H1 (cell line): ENCODE results near the gene RDM1. TPM values are rescaled to one million over a fixed set of nuclear protein-coding genes. Genes with fewer than 3 reads are reported as not detected.

ENCODE experiments used
- CTCF ChIA-PET: fragments of 300-600 bp; sonication (Branson Sonifier 250); formaldehyde crosslinking; loops from one replicate; lab custom pipeline; 2021; ENCODE audit not compliant: partially characterized antibody; lab: Charles Lee
- POLR2A ChIA-PET: fragments of 300-600 bp; sonication (Branson Sonifier 250); formaldehyde crosslinking; loops from one replicate; lab custom pipeline; 2021; ENCODE audit warnings: inconsistent platforms; ENCODE audit not compliant: partially characterized antibody; lab: Charles Lee
- DNase-seq, 2 experiments: peaks; one replicate each; pipeline versions ENCODE4 v3.0.0 to v3.0.0-alpha.2; 2010 to 2022; ENCODE audit warnings: low spot score in 2 of 2, low read depth in 1 of 2, mixed read lengths in 1 of 2
- FAIRE-seq: peaks from 2 replicates; lab custom pipeline; 2011; peaks lifted over from hg19 to GRCh38; lab: Jason Lieb, UNC
- H2AFZ ChIP-seq: 2 replicates; pipeline ENCODE4 v1.8.1; 2012; ENCODE audit warnings: low read length, inconsistent platforms
- H2AK5ac ChIP-seq: 2 replicates; pipeline ENCODE4 v1.6.1; 2013; ENCODE audit warnings: low read depth, low read length
- H2BK120ac ChIP-seq: replicated peaks from 2 replicates; pipeline ENCODE3; 2013; ENCODE audit warnings: low read depth, low read length, inconsistent platforms
- H2BK12ac ChIP-seq: 2 replicates; pipeline ENCODE4 v1.6.1; 2013; ENCODE audit warnings: low read depth, low read length
- H2BK15ac ChIP-seq: 2 replicates; pipeline ENCODE4 v1.6.1; 2013; ENCODE audit warnings: low read length
- H2BK20ac ChIP-seq: 2 replicates; pipeline ENCODE4 v1.6.1; 2013; ENCODE audit warnings: low read length
- H2BK5ac ChIP-seq: 2 replicates; pipeline ENCODE4 v1.6.1; 2013; ENCODE audit warnings: low read depth, low read length
- H3K14ac ChIP-seq: 2 replicates; pipeline ENCODE4 v1.6.1; 2013; ENCODE audit warnings: inconsistent platforms; ENCODE audit not compliant: insufficient read length
- H3K18ac ChIP-seq: 2 replicates; pipeline ENCODE4 v1.6.1; 2013; ENCODE audit warnings: low read length; ENCODE audit errors: extremely low read depth
- H3K23ac ChIP-seq: 2 replicates; pipeline ENCODE4 v1.6.1; 2013; ENCODE audit warnings: inconsistent platforms; ENCODE audit not compliant: insufficient read length
- H3K23me2 ChIP-seq: 2 replicates; pipeline ENCODE4 v1.6.1; 2013; ENCODE audit warnings: low read depth, low read length
- H3K27ac ChIP-seq: 2 replicates; pipeline ENCODE4 v1.6.1; 2011; ENCODE audit warnings: low read depth, low read length, inconsistent platforms
- H3K27me3 ChIP-seq, 4 experiments: replicated peaks in 1 of 4; 1 replicate in 1 of 4; 2 replicates in 3 of 4; pipeline versions ENCODE4 v1.6.1 to v1.8.1; 2011 to 2013; ENCODE audit warnings: low read length in 3 of 4, mild to moderate bottlenecking in 3 of 4, inconsistent platforms in 2 of 4, mixed read lengths in 2 of 4, moderate library complexity in 1 of 4; ENCODE audit not compliant: control insufficient read depth in 3 of 4, insufficient read depth in 3 of 4; ENCODE audit errors: extremely low read depth in 1 of 4
- H3K36me3 ChIP-seq, 4 experiments: 2 replicates each; pipeline versions ENCODE4 v1.6.1 to v1.8.1; 2011 to 2013; ENCODE audit warnings: mild to moderate bottlenecking in 4 of 4, low read length in 3 of 4, moderate library complexity in 2 of 4, control low read depth in 1 of 4, inconsistent platforms in 1 of 4; ENCODE audit not compliant: insufficient read depth in 4 of 4, control insufficient read depth in 2 of 4
- H3K4ac ChIP-seq: replicated peaks from 2 replicates; pipeline ENCODE3; 2013; ENCODE audit warnings: low read length, low read depth, mixed read lengths, inconsistent platforms; ENCODE audit not compliant: insufficient read length
- H3K4me1 ChIP-seq, 4 experiments: replicated peaks in 1 of 4; 1 replicate in 1 of 4; 2 replicates in 3 of 4; pipeline versions ENCODE4 v1.6.1 to v1.8.1; 2011 to 2013; ENCODE audit warnings: low read length in 3 of 4, inconsistent platforms in 2 of 4, mixed read lengths in 1 of 4; ENCODE audit not compliant: insufficient read depth in 4 of 4, control insufficient read depth in 3 of 4
- H3K4me2 ChIP-seq, 2 experiments: 2 replicates each; pipeline versions ENCODE4 v1.6.1 to v1.8.1; 2011 to 2013; ENCODE audit warnings: low read depth in 2 of 2, low read length in 2 of 2, control low read depth in 1 of 2, inconsistent platforms in 1 of 2, mild to moderate bottlenecking in 1 of 2; ENCODE audit not compliant: insufficient read depth in 1 of 2
- H3K4me3 ChIP-seq, 4 experiments: fragments of 200-600, 300-600 bp in 1 of 4; sonication (generic), shearing (Covaris generic), sonication (Bioruptor Twin) in 1 of 4; 2 replicates each; pipeline versions ENCODE4 v1.5.1 to v1.8.1; 2011 to 2016; ENCODE audit warnings: low read length in 4 of 4, low read depth in 3 of 4, control low read depth in 2 of 4, inconsistent platforms in 2 of 4, mild to moderate bottlenecking in 2 of 4, mixed read lengths in 1 of 4, moderate library complexity in 1 of 4; ENCODE audit not compliant: insufficient read depth in 2 of 4; ENCODE audit errors: extremely low read depth in 1 of 4
- H3K56ac ChIP-seq: replicated peaks from 2 replicates; pipeline ENCODE3; 2013; ENCODE audit warnings: low read depth, mild to moderate bottlenecking, mixed read lengths, low read length, inconsistent platforms; ENCODE audit not compliant: insufficient read length
- H3K79me1 ChIP-seq: 2 replicates; pipeline ENCODE4 v1.6.1; 2013; ENCODE audit warnings: low read depth, low read length, control low read depth
- H3K79me2 ChIP-seq, 2 experiments: 2 replicates each; pipeline versions ENCODE4 v1.6.1 to v1.8.1; 2012 to 2013; ENCODE audit warnings: low read length in 2 of 2, mild to moderate bottlenecking in 2 of 2, inconsistent platforms in 1 of 2; ENCODE audit not compliant: insufficient read depth in 2 of 2, control insufficient read depth in 1 of 2
- H3K9ac ChIP-seq, 4 experiments: replicated peaks in 1 of 4; 1 replicate in 1 of 4; 2 replicates in 3 of 4; pipeline versions ENCODE4 v1.6.1 to v1.8.1; 2011 to 2013; ENCODE audit warnings: low read depth in 3 of 4, low read length in 3 of 4, control low read depth in 2 of 4, mild to moderate bottlenecking in 2 of 4, moderate library complexity in 2 of 4, inconsistent platforms in 1 of 4; ENCODE audit errors: extremely low read depth in 1 of 4
- H3K9me3 ChIP-seq, 2 experiments: 2 replicates each; pipeline versions ENCODE4 v1.6.1 to v1.8.1; 2012 to 2013; ENCODE audit warnings: mild to moderate bottlenecking in 2 of 2, moderate library complexity in 2 of 2, control low read depth in 1 of 2, inconsistent platforms in 1 of 2, low read depth in 1 of 2, low read length in 1 of 2, mixed read lengths in 1 of 2; ENCODE audit not compliant: insufficient read depth in 2 of 2
- H4K20me1 ChIP-seq, 2 experiments: replicated peaks in 1 of 2; 2 replicates each; pipeline versions ENCODE3 to v1.8.1; 2011 to 2013; ENCODE audit warnings: inconsistent platforms in 2 of 2, low read length in 2 of 2, mild to moderate bottlenecking in 1 of 2; ENCODE audit not compliant: insufficient read depth in 2 of 2, control insufficient read depth in 1 of 2
- H4K5ac ChIP-seq: 2 replicates; pipeline ENCODE4 v1.6.1; 2013; ENCODE audit warnings: low read length, low read depth, mixed read lengths, inconsistent platforms; ENCODE audit not compliant: insufficient read length
- H4K8ac ChIP-seq: 2 replicates; pipeline ENCODE4 v1.8.0; 2013; ENCODE audit warnings: mild to moderate bottlenecking, moderate library complexity, low read length, inconsistent platforms; ENCODE audit not compliant: insufficient read depth; ENCODE audit errors: extremely low read depth
- H4K91ac ChIP-seq: replicated peaks from 2 replicates; pipeline ENCODE3; 2013; ENCODE audit warnings: low read length, mixed read lengths, inconsistent platforms; ENCODE audit not compliant: insufficient read length
- BACH1 ChIP-seq: IDR thresholded peaks from 2 replicates; pipeline ENCODE4 v1.6.1; 2012; ENCODE audit warnings: low read length, improper control_type of control experiment
- CBX8 ChIP-seq: fragments of 300-800, 300-1000 bp; sonication (generic); IDR thresholded peaks from 2 replicates; pipeline ENCODE4 v1.7.1; 2016; ENCODE audit warnings: low read depth, low read length, borderline replicate concordance
- MAFK ChIP-seq: IDR thresholded peaks from 2 replicates; pipeline ENCODE4 v1.6.1; 2012; ENCODE audit warnings: low read depth, mild to moderate bottlenecking, improper control_type of control experiment, low read length
- NANOG ChIP-seq: IDR thresholded peaks from 2 replicates; pipeline ENCODE4 v1.6.1; 2011; ENCODE audit warnings: low read length, low read depth, mild to moderate bottlenecking, inconsistent platforms; ENCODE audit not compliant: insufficient read depth, poor library complexity, severe bottlenecking
- POLR2A ChIP-seq, 2 experiments: IDR thresholded peaks; 1 replicate in 1 of 2; 2 replicates in 1 of 2; pipeline ENCODE4 v1.6.1; 2011; ENCODE audit warnings: low read depth in 2 of 2, low read length in 2 of 2, mild to moderate bottlenecking in 2 of 2; ENCODE audit errors: control extremely low read depth in 1 of 2
- RAD21 ChIP-seq, 2 experiments: IDR thresholded peaks in 1 of 2; conservative IDR thresholded peaks in 1 of 2; 2 replicates each; pipeline ENCODE4 v1.6.1; 2011; ENCODE audit warnings: low read depth in 2 of 2, low read length in 2 of 2, improper control_type of control experiment in 1 of 2, inconsistent platforms in 1 of 2, mild to moderate bottlenecking in 1 of 2, moderate library complexity in 1 of 2
- RBBP5 ChIP-seq: IDR thresholded peaks from 2 replicates; pipeline ENCODE4 v1.7.1; 2012; ENCODE audit warnings: low read depth, mild to moderate bottlenecking, inconsistent platforms, low read length, moderate library complexity, borderline replicate concordance
- SAP30 ChIP-seq: fragments of 300-600 bp; sonication (generic); IDR thresholded peaks from 2 replicates; pipeline ENCODE4 v1.7.1; 2012; ENCODE audit warnings: low read length, moderate library complexity, mild to moderate bottlenecking, inconsistent platforms; ENCODE audit not compliant: insufficient read depth, insufficient replicate concordance
- SUZ12 ChIP-seq: fragments of 200-600 bp; sonication (generic); IDR thresholded peaks from 2 replicates; pipeline ENCODE4 v1.6.1; 2012; ENCODE audit warnings: mild to moderate bottlenecking, inconsistent platforms, low read length, moderate library complexity, mixed read lengths
- TEAD4 ChIP-seq: IDR thresholded peaks from 2 replicates; pipeline ENCODE4 v1.6.1; 2012; ENCODE audit warnings: low read depth, low read length, inconsistent platforms, mixed read lengths
- YY1 ChIP-seq: IDR thresholded peaks from 2 replicates; pipeline ENCODE4 v1.6.1; 2011; ENCODE audit warnings: low read depth, mild to moderate bottlenecking, low read length
- WGBS, 2 experiments: shearing (Covaris generic) in 1 of 2; methylation state at CpG; one replicate each; pipeline versions ENCODE4 v1.1.6 to v1.1.7; 2013 to 2015; ENCODE audit warnings: low lambda C conversion rate in 2 of 2, mixed read lengths in 2 of 2, inconsistent platforms in 1 of 2, low coverage in 1 of 2, missing lambda C conversion rate in 1 of 2; ENCODE audit not compliant: insufficient replicate concordance in 2 of 2, insufficient coverage in 1 of 2, insufficient read length in 1 of 2; ENCODE audit errors: extremely low coverage in 1 of 2, missing lambda C conversion rate in 1 of 2; 5-methylcytosine and 5-hydroxymethylcytosine counted together
- polyA plus RNA-seq, 7 experiments: library from polyadenylated mRNA; depleted of rRNA in 3 of 7; stranded (reverse) in 5 of 7; unstranded in 2 of 7; fragments of >200 nt in 5 of 7; fragments of 200-250 nt in 2 of 7; gene quantifications; 1 replicate in 5 of 7; 2 replicates in 1 of 7; 4 replicates in 1 of 7; pipeline versions ENCODE4 v1.2.1 to v1.2.3, GENCODE V29; 2011 to 2013; ENCODE audit warnings: missing spikeins in 2 of 7, mixed read lengths in 2 of 7
- total RNA-seq: library from RNA; stranded (reverse); fragmentation: NEBNext Ultra II Directional; extraction: Animal tissue kit (Norgen Biotek cat#: 25700); gene quantifications from 2 replicates; pipeline ENCODE4 v1.2.1, GENCODE V29; 2021
- TF ChIP-seq, protein P1 (sequence below): IDR thresholded peaks from 2 replicates; pipeline ENCODE4 v1.6.1; 2012; ENCODE audit warnings: inconsistent platforms

Gene RDM1
- total and polyA plus RNA-seq, 2 of the 8 experiments (the other 6 are each of a cell fraction or from before 2014, with no cell fraction given), result 7.3 to 9.7 TPM

DNA sequence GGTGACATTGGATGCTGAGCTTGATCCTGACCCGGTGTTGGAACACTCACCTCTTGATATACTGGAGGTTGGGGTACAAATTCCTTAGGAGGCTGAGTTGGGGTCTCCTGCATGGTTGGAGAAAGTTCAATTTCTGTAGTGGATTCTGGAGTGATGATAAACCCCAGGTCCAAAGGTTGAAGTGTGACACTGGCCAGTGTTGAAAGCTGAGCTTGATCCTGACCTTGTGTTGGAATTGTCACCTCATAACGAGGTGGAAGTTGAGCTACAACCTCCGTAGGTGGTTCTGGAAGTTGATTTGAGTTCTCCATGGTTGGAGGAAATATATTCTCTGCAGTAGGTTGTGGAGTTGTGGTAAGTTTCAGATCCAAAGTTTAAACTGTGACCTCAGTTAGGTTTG lies 21.2 kb downstream of the RDM1 start:
- DNase-seq (no peak), FAIRE-seq (no peak)
- no peaks in the 10 kb centered on the region for H3K79me1 ChIP-seq
- ChIA-PET CTCF (interaction anchor here (0.6 kb wide), 1 partner anchor 17 kb away, joined by 3 read pairs; no protein-coding TSS in a partner anchor), POLR2A (no interaction called here)
- no peak overlapping the region for H2BK5ac ChIP-seq
- no peaks in the 10 kb centered on the region for H3K23me2 ChIP-seq
- no peak overlapping the region for H2BK15ac ChIP-seq
- WGBS, 2 experiments, result 76% methylated on average over 3 of the region's 3 CpGs; no CpG with 5 or more reads in 1 of the 2 experiments
- H3K27ac ChIP-seq, result no peak overlapping the region
- H3K4me2 ChIP-seq, result no peak overlapping the region
- H4K20me1 ChIP-seq, result no peaks in the 10 kb centered on the region
- H3K14ac ChIP-seq, result no peak overlapping the region
- H3K79me2 ChIP-seq, result no peaks in the 10 kb centered on the region; a peak in 1 of 4 replicates
- no peak overlapping the region for H3K56ac ChIP-seq
- no peak overlapping the region for H2BK12ac ChIP-seq
- no peak overlapping the region for H3K4ac ChIP-seq
- no peak overlapping the region for H2AFZ ChIP-seq
- H4K5ac ChIP-seq, result no peak overlapping the region
- peaks cover 12 to 21% of the 10 kb centered on the region in 2 experiments; a peak in 3 of 4 replicates for H3K9me3 ChIP-seq
- no peaks in the 10 kb centered on the region for H3K27me3 ChIP-seq
- no peak overlapping the region for H2BK120ac ChIP-seq
- no peak overlapping the region for H2AK5ac ChIP-seq
- no peak overlapping the region for H4K91ac ChIP-seq
- no peak overlapping the region for H3K18ac ChIP-seq
- H3K23ac ChIP-seq, result no peak overlapping the region
- H2BK20ac ChIP-seq, result no peak overlapping the region
- H4K8ac ChIP-seq, result no peak overlapping the region
- H3K9ac ChIP-seq, result no peak overlapping the region
- H3K4me1 ChIP-seq, result no peaks in the 10 kb centered on the region
- no peaks in the 10 kb centered on the region; a peak in 2 of 8 replicates for H3K36me3 ChIP-seq
- no peak overlapping the region for H3K4me3 ChIP-seq
- TF ChIP-seq RBBP5 (no peak), YY1 (no peak), MAFK (no peak), NANOG (no peak), SAP30 (no peak), BACH1 (no peak), POLR2A (IDR thresholded peaks at IDR 0.05; ENCODE audit: control extremely low read depth in 1 of 2, low read depth in 2 of 2, low read length in 2 of 2) (no peak), TEAD4 (no peak), SUZ12 (no peak), CBX8 (no peak), RAD21 (IDR thresholded peaks at IDR 0.05 in 1 of 2, conservative IDR thresholded peaks at IDR 0.05 in 1 of 2; ENCODE audit: low read depth in 2 of 2, low read length in 2 of 2) (no peak)
- TF ChIP-seq, protein P1, sequence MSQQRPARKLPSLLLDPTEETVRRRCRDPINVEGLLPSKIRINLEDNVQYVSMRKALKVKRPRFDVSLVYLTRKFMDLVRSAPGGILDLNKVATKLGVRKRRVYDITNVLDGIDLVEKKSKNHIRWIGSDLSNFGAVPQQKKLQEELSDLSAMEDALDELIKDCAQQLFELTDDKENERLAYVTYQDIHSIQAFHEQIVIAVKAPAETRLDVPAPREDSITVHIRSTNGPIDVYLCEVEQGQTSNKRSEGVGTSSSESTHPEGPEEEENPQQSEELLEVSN, result no peak
